ENCODE measurements around the gene ZNF180.

The ZNF180 gene

GRCh38 chr19:44499962-44500949 is at the start of gene ZNF180:
TSS of gene ZNF180 (minus strand) at chr19:44500522. CDS start at chr19:44497334, 3,188 bp downstream.
- H4K20me1 ChIP-seq (ENCODE audit: insufficient read depth) = no peaks in the 10 kb centered on the region
- H3K4me1 ChIP-seq (ENCODE audit: low read depth, poor library complexity, severe bottlenecking) = peaks cover 15% of the 10 kb centered on the region
- H3K4me2 ChIP-seq = peak within 1 kb of the TSS; percentile 86
- no peaks in the 10 kb centered on the region for H3K27me3 ChIP-seq (ENCODE audit: insufficient read depth, low read depth)
- peak within 1 kb of the TSS; percentile 69 for H3K27ac ChIP-seq
- peak within 1 kb of the TSS; percentile 86 for H2AFZ ChIP-seq (ENCODE audit: low read depth)
- TF ChIP-seq CTCF (conservative IDR thresholded peaks at IDR 0.05; ENCODE audit: low read depth, low read length) = peak; percentile 79
- H3K4me3 ChIP-seq (IDR thresholded peaks at IDR 0.05; ENCODE audit: insufficient read depth, low read depth, low read length) = peak within 1 kb of the TSS; percentile 46
- no peaks in the 10 kb centered on the region; the same call in 1 of the 2 replicates for H3K36me3 ChIP-seq (ENCODE audit: insufficient read depth)
- peak within 1 kb of the TSS; percentile 82 for H3K9ac ChIP-seq
- H3K79me2 ChIP-seq (ENCODE audit: insufficient read depth, low read depth) = peaks cover 21% of the 10 kb centered on the region

- no peak for TF ChIP-seq CTCF (conservative IDR thresholded peaks at IDR 0.05; ENCODE audit: low read depth, low read length)
- Histone ChIP-seq H3K9ac (no peak overlapping the region), H4K20me1 (ENCODE audit: insufficient read depth) (no peaks in the 10 kb centered on the region)
Measured at GRCh38 chr19:44549507-44549906, 49.2 kb upstream of the ZNF180 start.

GRCh38 chr19:44548736-44549135 is 48.4 kb upstream of the ZNF180 start:
- Histone ChIP-seq H3K27me3 (ENCODE audit: insufficient read depth, low read depth) (no peaks in the 10 kb centered on the region), H3K4me3 (IDR thresholded peaks at IDR 0.05; ENCODE audit: insufficient read depth, low read depth, low read length) (no peak overlapping the region), H3K79me2 (ENCODE audit: insufficient read depth, low read depth) (no peaks in the 10 kb centered on the region), H2AFZ (ENCODE audit: low read depth) (no peak overlapping the region), H3K4me1 (ENCODE audit: low read depth, poor library complexity, severe bottlenecking) (no peaks in the 10 kb centered on the region), H3K27ac (no peak overlapping the region), H3K9ac (no peak overlapping the region), H3K4me2 (no peak overlapping the region), H3K36me3 (ENCODE audit: insufficient read depth) (no peaks in the 10 kb centered on the region), H4K20me1 (ENCODE audit: insufficient read depth) (no peaks in the 10 kb centered on the region)
- no peak for TF ChIP-seq CTCF (conservative IDR thresholded peaks at IDR 0.05; ENCODE audit: low read depth, low read length)

More at GRCh38 chr19:44549507-44549906, 49.2 kb upstream of the ZNF180 start:
- H3K4me3 ChIP-seq (IDR thresholded peaks at IDR 0.05; ENCODE audit: insufficient read depth, low read depth, low read length) = no peak overlapping the region
- H3K4me2 ChIP-seq = no peak overlapping the region
- H2AFZ ChIP-seq (ENCODE audit: low read depth) = no peak overlapping the region
- no peaks in the 10 kb centered on the region for H3K4me1 ChIP-seq (ENCODE audit: low read depth, poor library complexity, severe bottlenecking)
- no peaks in the 10 kb centered on the region for H3K36me3 ChIP-seq (ENCODE audit: insufficient read depth)
- no peak overlapping the region for H3K27ac ChIP-seq
- no peaks in the 10 kb centered on the region for H3K79me2 ChIP-seq (ENCODE audit: insufficient read depth, low read depth)
- no peaks in the 10 kb centered on the region for H3K27me3 ChIP-seq (ENCODE audit: insufficient read depth, low read depth)

GRCh38 chr19:44544031-44544430 is 43.7 kb upstream of the ZNF180 start:
- Histone ChIP-seq H2AFZ (ENCODE audit: low read depth) (no peak overlapping the region), H3K4me2 (no peak overlapping the region), H3K9ac (no peak overlapping the region), H3K4me3 (IDR thresholded peaks at IDR 0.05; ENCODE audit: insufficient read depth, low read depth, low read length) (no peak overlapping the region), H3K27me3 (ENCODE audit: insufficient read depth, low read depth) (no peaks in the 10 kb centered on the region), H3K79me2 (ENCODE audit: insufficient read depth, low read depth) (no peaks in the 10 kb centered on the region), H3K4me1 (ENCODE audit: low read depth, poor library complexity, severe bottlenecking) (no peaks in the 10 kb centered on the region), H4K20me1 (ENCODE audit: insufficient read depth) (no peaks in the 10 kb centered on the region), H3K36me3 (ENCODE audit: insufficient read depth) (no peaks in the 10 kb centered on the region), H3K27ac (no peak overlapping the region)
- no peak for TF ChIP-seq CTCF (conservative IDR thresholded peaks at IDR 0.05; ENCODE audit: low read depth, low read length)
